Lung (tissue), 12 donors: ENCODE results near the gene SIL1. TPM values are rescaled to one million over a fixed set of nuclear protein-coding genes. Genes with fewer than 3 reads are reported as not detected.

Experiments
- ATAC-seq: fragments of 200-7000 bp; cut with Tn5 transposase; one replicate; pipeline ENCODE4 v1.9.1; 2020; ENCODE audit warnings: moderate number of reproducible peaks; ENCODE audit not compliant: insufficient read depth, low FRiP score
- DNase-seq, 3 donors: peaks; one replicate each; pipeline ENCODE4 v3.0.0-alpha.2; 2013 to 2017
- H3K27ac ChIP-seq, 2 donors: one replicate each; pipeline ENCODE4 v1.5.1; 2013; ENCODE audit warnings: mild to moderate bottlenecking in 2 of 2, moderate library complexity in 2 of 2, control low read depth in 1 of 2, inconsistent platforms in 1 of 2, low read depth in 1 of 2, low read length in 1 of 2
- H3K27me3 ChIP-seq, 3 donors: one replicate each; pipeline ENCODE4 v1.5.1; 2013; ENCODE audit warnings: low read length in 2 of 3; ENCODE audit not compliant: control insufficient read depth in 3 of 3, insufficient read depth in 3 of 3
- H3K36me3 ChIP-seq, 4 donors: one replicate each; pipeline ENCODE4 v1.5.1; 2013; ENCODE audit warnings: low read length in 4 of 4, mild to moderate bottlenecking in 1 of 4, moderate library complexity in 1 of 4; ENCODE audit not compliant: control insufficient read depth in 4 of 4, insufficient read depth in 4 of 4
- H3K4me1 ChIP-seq, 5 donors: one replicate each; pipeline ENCODE4 v1.5.1; 2013; ENCODE audit warnings: low read length in 5 of 5, mild to moderate bottlenecking in 2 of 5, moderate library complexity in 1 of 5; ENCODE audit not compliant: control insufficient read depth in 5 of 5, insufficient read depth in 5 of 5
- H3K4me3 ChIP-seq: one replicate; pipeline ENCODE4 v1.5.1; 2013; ENCODE audit warnings: mild to moderate bottlenecking, control low read depth, moderate library complexity
- H3K9ac ChIP-seq, 2 donors: one replicate each; pipeline ENCODE4 v1.5.1; 2013; ENCODE audit warnings: low read length in 2 of 2, control low read depth in 1 of 2; ENCODE audit not compliant: insufficient read depth in 1 of 2
- H3K9me3 ChIP-seq, 4 donors: one replicate each; pipeline ENCODE4 v1.5.1; 2013; ENCODE audit warnings: low read length in 3 of 4, mild to moderate bottlenecking in 1 of 4, moderate library complexity in 1 of 4; ENCODE audit not compliant: control insufficient read depth in 4 of 4, insufficient read depth in 3 of 4
- CTCF ChIP-seq: IDR thresholded peaks from 2 replicates; pipeline ENCODE4 v1.5.1; 2012; ENCODE audit warnings: mild to moderate bottlenecking; ENCODE audit errors: control extremely low read depth, extremely low read depth
- WGBS, 2 donors: extraction: QIAGEN DNeasy Blood & Tissue Kit; methylation state at CpG; one replicate each; pipeline ENCODE4 v1.1.7; 2013; 5-methylcytosine and 5-hydroxymethylcytosine counted together
- polyA plus RNA-seq, 2 donors: library from polyadenylated mRNA; stranded (reverse); fragments of 200-250 nt; gene quantifications; one replicate each; pipeline ENCODE4 v1.2.1, GENCODE V29; 2013
- total RNA-seq, 2 donors: library from RNA; depleted of rRNA in 1 of 2; stranded (reverse); fragments of >200 nt in 1 of 2; gene quantifications; one replicate each; pipeline ENCODE4 v1.2.1, GENCODE V29; 2014 to 2021
- donor health status: control.
- donor health status: control.
- donor health status: Bipolar disorder and iron deficiency.
- donor health status: healthy.
- donor health status: DM: yes; HTN: yes; CAD: no.

Gene SIL1
- total and polyA plus RNA-seq, 4 donors, result 38.5 to 109 (median 78.4) TPM

GRCh38 chr5:139124774-139125520 lies 73.2 kb downstream of the SIL1 start:
- Histone ChIP-seq H3K4me1 (peaks cover 0 to 2% (median 0%) of the 10 kb centered on the region in 5 donors), H3K9me3 (no peaks in the 10 kb centered on the region), H3K27ac (no peak overlapping the region), H3K27me3 (no peaks in the 10 kb centered on the region), H3K36me3 (peaks cover 2 to 30% (median 7%) of the 10 kb centered on the region in 4 donors), H3K4me3 (no peak overlapping the region), H3K9ac (no peak overlapping the region)
- ATAC-seq, result no peak
- no peak for TF ChIP-seq CTCF
- no peak for DNase-seq
- WGBS, 2 donors, result 86 to 93% methylated on average over 8 of the region's 8 CpGs

GRCh38 chr5:139121120-139121519 lies 77.0 kb downstream of the SIL1 start:
- Histone ChIP-seq H3K27me3 (no peaks in the 10 kb centered on the region), H3K9ac (no peak overlapping the region), H3K36me3 (peaks cover 2 to 45% (median 11%) of the 10 kb centered on the region in 4 donors), H3K4me1 (peaks cover 0 to 3% (median 0%) of the 10 kb centered on the region in 5 donors), H3K27ac (no peak overlapping the region), H3K9me3 (no peaks in the 10 kb centered on the region), H3K4me3 (no peak overlapping the region)
- DNase-seq (no peak), ATAC-seq (no peak)
- 84 to 86% methylated on average over 5 of the region's 5 CpGs for WGBS, 2 donors
- TF ChIP-seq CTCF, result no peak

GRCh38 chr5:139120521-139120920 lies 77.6 kb downstream of the SIL1 start:
- H3K9ac ChIP-seq, result no peak overlapping the region

More at GRCh38 chr5:139120521-139120920, 77.6 kb downstream of the SIL1 start:
- peaks cover 0 to 3% (median 0%) of the 10 kb centered on the region in 5 donors for H3K4me1 ChIP-seq
- peaks cover 2 to 42% (median 10%) of the 10 kb centered on the region in 4 donors for H3K36me3 ChIP-seq
- ATAC-seq (no peak), DNase-seq (no peak)
- 88 to 92% methylated on average over 4 of the region's 4 CpGs for WGBS, 2 donors
- H3K4me3 ChIP-seq, result no peak overlapping the region
- no peak for TF ChIP-seq CTCF
- H3K27me3 ChIP-seq, result no peaks in the 10 kb centered on the region
- no peaks in the 10 kb centered on the region for H3K9me3 ChIP-seq
- H3K27ac ChIP-seq, result no peak overlapping the region
